H1 (cell line): Measurements from ENCODE around the gene ACKR1. TPM values are rescaled to one million over a fixed set of nuclear protein-coding genes. Genes with fewer than 3 reads are reported as not detected.

ENCODE experiments used
- BACH1 ChIP-seq: IDR thresholded peaks from 2 replicates; pipeline ENCODE4 v1.6.1; 2012; ENCODE audit warnings: low read length, improper control_type of control experiment
- CEBPB ChIP-seq: IDR thresholded peaks from 2 replicates; pipeline ENCODE4 v1.6.1; 2012; ENCODE audit warnings: low read depth, low read length
- CHD1 ChIP-seq: IDR thresholded peaks from 2 replicates; pipeline ENCODE4 v1.6.1; 2012; ENCODE audit warnings: low read depth, low read length, improper control_type of control experiment
- CHD2 ChIP-seq: IDR thresholded peaks from 2 replicates; pipeline ENCODE4 v1.6.1; 2012; ENCODE audit warnings: low read length, improper control_type of control experiment
- CREB1 ChIP-seq: IDR thresholded peaks from 2 replicates; pipeline ENCODE4 v1.6.1; 2012; ENCODE audit warnings: inconsistent platforms
- EGR1 ChIP-seq: IDR thresholded peaks from 2 replicates; pipeline ENCODE4 v1.6.1; 2011; ENCODE audit warnings: low read depth, low read length, borderline replicate concordance
- NRF1 ChIP-seq: IDR thresholded peaks from 2 replicates; pipeline ENCODE4 v1.6.1; 2011; ENCODE audit warnings: mild to moderate bottlenecking, low read depth, low read length, improper control_type of control experiment
- RXRA ChIP-seq: IDR thresholded peaks from 2 replicates; pipeline ENCODE4 v1.6.1; 2011; ENCODE audit warnings: low read depth, mild to moderate bottlenecking, low read length, moderate library complexity; ENCODE audit not compliant: insufficient read depth
- SP1 ChIP-seq: IDR thresholded peaks from 2 replicates; pipeline ENCODE4 v1.6.1; 2011; ENCODE audit warnings: low read depth, low read length
- SP4 ChIP-seq: IDR thresholded peaks from 2 replicates; pipeline ENCODE4 v1.6.1; 2012; ENCODE audit warnings: low read length, inconsistent platforms
- ZNF274 ChIP-seq: IDR thresholded peaks from 2 replicates; pipeline ENCODE4 v1.7.0; 2012; ENCODE audit warnings: low read length, borderline replicate concordance; ENCODE audit errors: extremely low read depth
- polyA plus RNA-seq, 7 experiments: library from polyadenylated mRNA; depleted of rRNA in 3 of 7; stranded (reverse) in 5 of 7; unstranded in 2 of 7; fragments of >200 nt in 5 of 7; fragments of 200-250 nt in 2 of 7; gene quantifications; 1 replicate in 5 of 7; 2 replicates in 1 of 7; 4 replicates in 1 of 7; pipeline versions ENCODE4 v1.2.1 to v1.2.3, GENCODE V29; 2011 to 2013; ENCODE audit warnings: missing spikeins in 2 of 7, mixed read lengths in 2 of 7
- total RNA-seq: library from RNA; stranded (reverse); fragmentation: NEBNext Ultra II Directional; extraction: Animal tissue kit (Norgen Biotek cat#: 25700); gene quantifications from 2 replicates; pipeline ENCODE4 v1.2.1, GENCODE V29; 2021
- TF ChIP-seq, protein P1 (sequence below): fragments of 300-600 bp; sonication (generic); IDR thresholded peaks from 2 replicates; pipeline ENCODE4 v1.7.1; 2012; ENCODE audit warnings: low read length, moderate library complexity, mild to moderate bottlenecking, inconsistent platforms; ENCODE audit not compliant: insufficient replicate concordance

Gene ACKR1
- total and polyA plus RNA-seq, 2 of the 8 experiments (the other 6 are each of a cell fraction or from before 2014, with no cell fraction given): 0.61 to 1.00 TPM

GRCh38 chr1:159177272-159177907 lies 27.3 kb upstream of the ACKR1 start (continued):
- TF ChIP-seq, protein P1, sequence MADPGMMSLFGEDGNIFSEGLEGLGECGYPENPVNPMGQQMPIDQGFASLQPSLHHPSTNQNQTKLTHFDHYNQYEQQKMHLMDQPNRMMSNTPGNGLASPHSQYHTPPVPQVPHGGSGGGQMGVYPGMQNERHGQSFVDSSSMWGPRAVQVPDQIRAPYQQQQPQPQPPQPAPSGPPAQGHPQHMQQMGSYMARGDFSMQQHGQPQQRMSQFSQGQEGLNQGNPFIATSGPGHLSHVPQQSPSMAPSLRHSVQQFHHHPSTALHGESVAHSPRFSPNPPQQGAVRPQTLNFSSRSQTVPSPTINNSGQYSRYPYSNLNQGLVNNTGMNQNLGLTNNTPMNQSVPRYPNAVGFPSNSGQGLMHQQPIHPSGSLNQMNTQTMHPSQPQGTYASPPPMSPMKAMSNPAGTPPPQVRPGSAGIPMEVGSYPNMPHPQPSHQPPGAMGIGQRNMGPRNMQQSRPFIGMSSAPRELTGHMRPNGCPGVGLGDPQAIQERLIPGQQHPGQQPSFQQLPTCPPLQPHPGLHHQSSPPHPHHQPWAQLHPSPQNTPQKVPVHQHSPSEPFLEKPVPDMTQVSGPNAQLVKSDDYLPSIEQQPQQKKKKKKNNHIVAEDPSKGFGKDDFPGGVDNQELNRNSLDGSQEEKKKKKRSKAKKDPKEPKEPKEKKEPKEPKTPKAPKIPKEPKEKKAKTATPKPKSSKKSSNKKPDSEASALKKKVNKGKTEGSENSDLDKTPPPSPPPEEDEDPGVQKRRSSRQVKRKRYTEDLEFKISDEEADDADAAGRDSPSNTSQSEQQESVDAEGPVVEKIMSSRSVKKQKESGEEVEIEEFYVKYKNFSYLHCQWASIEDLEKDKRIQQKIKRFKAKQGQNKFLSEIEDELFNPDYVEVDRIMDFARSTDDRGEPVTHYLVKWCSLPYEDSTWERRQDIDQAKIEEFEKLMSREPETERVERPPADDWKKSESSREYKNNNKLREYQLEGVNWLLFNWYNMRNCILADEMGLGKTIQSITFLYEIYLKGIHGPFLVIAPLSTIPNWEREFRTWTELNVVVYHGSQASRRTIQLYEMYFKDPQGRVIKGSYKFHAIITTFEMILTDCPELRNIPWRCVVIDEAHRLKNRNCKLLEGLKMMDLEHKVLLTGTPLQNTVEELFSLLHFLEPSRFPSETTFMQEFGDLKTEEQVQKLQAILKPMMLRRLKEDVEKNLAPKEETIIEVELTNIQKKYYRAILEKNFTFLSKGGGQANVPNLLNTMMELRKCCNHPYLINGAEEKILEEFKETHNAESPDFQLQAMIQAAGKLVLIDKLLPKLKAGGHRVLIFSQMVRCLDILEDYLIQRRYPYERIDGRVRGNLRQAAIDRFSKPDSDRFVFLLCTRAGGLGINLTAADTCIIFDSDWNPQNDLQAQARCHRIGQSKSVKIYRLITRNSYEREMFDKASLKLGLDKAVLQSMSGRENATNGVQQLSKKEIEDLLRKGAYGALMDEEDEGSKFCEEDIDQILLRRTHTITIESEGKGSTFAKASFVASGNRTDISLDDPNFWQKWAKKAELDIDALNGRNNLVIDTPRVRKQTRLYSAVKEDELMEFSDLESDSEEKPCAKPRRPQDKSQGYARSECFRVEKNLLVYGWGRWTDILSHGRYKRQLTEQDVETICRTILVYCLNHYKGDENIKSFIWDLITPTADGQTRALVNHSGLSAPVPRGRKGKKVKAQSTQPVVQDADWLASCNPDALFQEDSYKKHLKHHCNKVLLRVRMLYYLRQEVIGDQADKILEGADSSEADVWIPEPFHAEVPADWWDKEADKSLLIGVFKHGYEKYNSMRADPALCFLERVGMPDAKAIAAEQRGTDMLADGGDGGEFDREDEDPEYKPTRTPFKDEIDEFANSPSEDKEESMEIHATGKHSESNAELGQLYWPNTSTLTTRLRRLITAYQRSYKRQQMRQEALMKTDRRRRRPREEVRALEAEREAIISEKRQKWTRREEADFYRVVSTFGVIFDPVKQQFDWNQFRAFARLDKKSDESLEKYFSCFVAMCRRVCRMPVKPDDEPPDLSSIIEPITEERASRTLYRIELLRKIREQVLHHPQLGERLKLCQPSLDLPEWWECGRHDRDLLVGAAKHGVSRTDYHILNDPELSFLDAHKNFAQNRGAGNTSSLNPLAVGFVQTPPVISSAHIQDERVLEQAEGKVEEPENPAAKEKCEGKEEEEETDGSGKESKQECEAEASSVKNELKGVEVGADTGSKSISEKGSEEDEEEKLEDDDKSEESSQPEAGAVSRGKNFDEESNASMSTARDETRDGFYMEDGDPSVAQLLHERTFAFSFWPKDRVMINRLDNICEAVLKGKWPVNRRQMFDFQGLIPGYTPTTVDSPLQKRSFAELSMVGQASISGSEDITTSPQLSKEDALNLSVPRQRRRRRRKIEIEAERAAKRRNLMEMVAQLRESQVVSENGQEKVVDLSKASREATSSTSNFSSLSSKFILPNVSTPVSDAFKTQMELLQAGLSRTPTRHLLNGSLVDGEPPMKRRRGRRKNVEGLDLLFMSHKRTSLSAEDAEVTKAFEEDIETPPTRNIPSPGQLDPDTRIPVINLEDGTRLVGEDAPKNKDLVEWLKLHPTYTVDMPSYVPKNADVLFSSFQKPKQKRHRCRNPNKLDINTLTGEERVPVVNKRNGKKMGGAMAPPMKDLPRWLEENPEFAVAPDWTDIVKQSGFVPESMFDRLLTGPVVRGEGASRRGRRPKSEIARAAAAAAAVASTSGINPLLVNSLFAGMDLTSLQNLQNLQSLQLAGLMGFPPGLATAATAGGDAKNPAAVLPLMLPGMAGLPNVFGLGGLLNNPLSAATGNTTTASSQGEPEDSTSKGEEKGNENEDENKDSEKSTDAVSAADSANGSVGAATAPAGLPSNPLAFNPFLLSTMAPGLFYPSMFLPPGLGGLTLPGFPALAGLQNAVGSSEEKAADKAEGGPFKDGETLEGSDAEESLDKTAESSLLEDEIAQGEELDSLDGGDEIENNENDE: no peak
- TF ChIP-seq CHD1: no peak
- 0 out of 2 replicates have a peak, but pooled peaks have one; percentile 32 for TF ChIP-seq SP1
- TF ChIP-seq ZNF274: no peak
- TF ChIP-seq CREB1: peak; percentile 40; the same call in 1 of the 2 replicates
- no peak for TF ChIP-seq RXRA
- TF ChIP-seq EGR1: no peak
- TF ChIP-seq CEBPB: no peak
- no peak for TF ChIP-seq CHD2
- no peak for TF ChIP-seq NRF1
- no peak for TF ChIP-seq BACH1
- TF ChIP-seq SP4: no peak
